SJSA1 (cell line): ENCODE data around the gene PNPLA1. TPM values are rescaled to one million over a fixed set of nuclear protein-coding genes. Genes with fewer than 3 reads are reported as not detected.

Experiments
- DNase-seq, 2 experiments: peaks; one replicate each; pipeline ENCODE4 v3.0.0-alpha.2; 2015 to 2020; ENCODE audit warnings: low spot score in 2 of 2, low read depth in 1 of 2
- H3K27ac ChIP-seq: fragments of 250-450 bp; sonication (Bioruptor Pico); 2 replicates; pipeline ENCODE4 v1.5.1; 2020; ENCODE audit warnings: mild to moderate bottlenecking, moderate library complexity
- H3K27me3 ChIP-seq: fragments of 250-450 bp; sonication (Bioruptor Pico); replicated peaks from 2 replicates; pipeline ENCODE4 v1.5.1; 2020; ENCODE audit warnings: mild to moderate bottlenecking, moderate library complexity
- H3K36me3 ChIP-seq: fragments of 250-450 bp; sonication (Bioruptor Pico); 2 replicates; pipeline ENCODE4 v1.5.1; 2020; ENCODE audit warnings: mild to moderate bottlenecking
- H3K4me1 ChIP-seq: fragments of 250-450 bp; sonication (Bioruptor Pico); replicated peaks from 2 replicates; pipeline ENCODE4 v1.6.1; 2021; ENCODE audit warnings: mild to moderate bottlenecking
- H3K4me3 ChIP-seq: fragments of 250-450 bp; sonication (Bioruptor Pico); 2 replicates; pipeline ENCODE4 v1.5.1; 2020; ENCODE audit warnings: mild to moderate bottlenecking
- H3K9me3 ChIP-seq: fragments of 250-450 bp; sonication (Bioruptor Pico); replicated peaks from 2 replicates; pipeline ENCODE4 v1.5.1; 2020; ENCODE audit warnings: mild to moderate bottlenecking
- total RNA-seq: library from RNA; depleted of rRNA; stranded (reverse); fragments of >200 nt; shearing (Covaris generic); gene quantifications from 2 replicates; pipeline ENCODE4 v1.2.3, GENCODE V29; 2014

PNPLA1 gene
- total RNA-seq, 1 experiment from 2014 or later, result not detected

DNA sequence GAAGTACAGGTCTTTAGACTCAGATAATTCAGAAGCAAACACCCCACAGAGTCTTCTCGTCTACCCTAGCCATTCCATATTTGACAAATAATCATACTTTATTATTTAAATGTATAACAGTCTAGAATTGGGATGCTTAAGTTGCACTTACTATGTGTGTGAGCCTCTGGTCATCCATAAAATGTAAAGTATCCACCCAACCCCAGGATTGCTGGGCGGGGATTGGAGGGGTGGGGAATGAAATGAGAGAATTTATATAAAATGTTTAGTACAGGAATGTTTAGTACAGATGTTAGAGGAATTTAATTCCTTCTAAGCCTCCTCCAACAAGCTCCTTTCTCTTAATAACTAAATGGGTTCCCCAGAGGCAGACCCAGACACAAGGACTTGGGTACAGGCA, 50.0 kb downstream of the PNPLA1 start:
- Histone ChIP-seq H3K9me3 (no peaks in the 10 kb centered on the region), H3K27me3 (0 out of 2 replicates have a peak, but pooled peaks cover 10% of the 10 kb centered on the region), H3K4me1 (no peaks in the 10 kb centered on the region), H3K4me3 (no peak overlapping the region), H3K27ac (no peak overlapping the region), H3K36me3 (no peaks in the 10 kb centered on the region)
- no peak for DNase-seq

DNA sequence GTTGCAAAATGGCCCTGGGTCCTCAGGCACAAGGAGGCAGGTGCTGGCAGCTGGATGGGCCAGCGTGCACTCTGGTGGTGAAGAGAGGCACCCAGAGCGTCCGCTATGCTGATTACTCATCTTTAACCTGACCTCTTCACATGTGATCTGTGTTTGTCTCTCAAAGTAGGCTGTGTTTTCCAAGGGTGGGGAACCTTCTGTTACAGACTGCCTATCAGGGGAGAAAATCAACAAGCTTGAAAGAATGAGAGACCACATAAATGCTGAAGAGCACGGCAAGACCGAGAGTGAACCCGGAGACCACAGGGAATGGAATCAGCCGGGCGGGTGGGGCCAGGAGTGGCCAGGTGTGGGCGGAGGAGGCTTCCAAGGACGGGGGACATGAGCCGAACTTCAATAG, 50.6 kb downstream of the PNPLA1 start:
- H3K9me3 ChIP-seq, result no peaks in the 10 kb centered on the region
- H3K36me3 ChIP-seq, result no peaks in the 10 kb centered on the region
- 0 out of 2 replicates have a peak, but pooled peaks cover 10% of the 10 kb centered on the region for H3K27me3 ChIP-seq
- DNase-seq, result no peak
- H3K4me1 ChIP-seq, result no peaks in the 10 kb centered on the region
- no peak overlapping the region for H3K4me3 ChIP-seq
- no peak overlapping the region for H3K27ac ChIP-seq

DNA sequence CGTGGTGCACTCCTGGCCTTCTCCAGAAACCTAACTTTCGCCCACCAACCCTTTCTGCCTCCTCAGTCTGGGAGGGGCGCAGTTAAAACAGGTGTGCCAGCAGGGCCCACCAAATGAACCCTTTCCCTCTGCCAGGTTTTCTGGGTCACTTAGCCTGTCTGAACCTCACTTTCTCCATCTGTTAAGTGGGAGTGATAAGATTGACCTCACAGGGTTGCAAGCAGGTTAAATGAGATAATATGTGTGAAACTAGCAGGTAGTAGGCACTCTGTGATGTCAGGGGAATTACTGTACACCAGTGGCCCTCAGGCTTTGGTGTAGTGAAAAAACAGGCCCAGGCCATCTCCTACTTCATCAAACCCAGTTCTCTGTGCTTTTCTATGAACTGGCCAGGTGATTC, 52.7 kb downstream of the PNPLA1 start:
- 0 out of 2 replicates have a peak, but pooled peaks cover 9% of the 10 kb centered on the region for H3K27me3 ChIP-seq
- DNase-seq, result no peak
- no peaks in the 10 kb centered on the region for H3K36me3 ChIP-seq
- H3K4me3 ChIP-seq, result no peak overlapping the region
- peaks cover 3% of the 10 kb centered on the region; the same call in 1 of the 2 replicates for H3K4me1 ChIP-seq
- H3K9me3 ChIP-seq, result no peaks in the 10 kb centered on the region
- no peak overlapping the region for H3K27ac ChIP-seq

- DNase-seq, result no peak
- no peaks in the 10 kb centered on the region for H3K36me3 ChIP-seq
- no peak overlapping the region for H3K27ac ChIP-seq
- no peaks in the 10 kb centered on the region for H3K9me3 ChIP-seq
- H3K4me3 ChIP-seq, result no peak overlapping the region
- H3K27me3 ChIP-seq, result 0 out of 2 replicates have a peak, but pooled peaks cover 4% of the 10 kb centered on the region
- peaks cover 3% of the 10 kb centered on the region; the same call in 1 of the 2 replicates for H3K4me1 ChIP-seq
Observed at GRCh38 chr6:36323062-36323461, 53.2 kb downstream of the PNPLA1 start.

DNA sequence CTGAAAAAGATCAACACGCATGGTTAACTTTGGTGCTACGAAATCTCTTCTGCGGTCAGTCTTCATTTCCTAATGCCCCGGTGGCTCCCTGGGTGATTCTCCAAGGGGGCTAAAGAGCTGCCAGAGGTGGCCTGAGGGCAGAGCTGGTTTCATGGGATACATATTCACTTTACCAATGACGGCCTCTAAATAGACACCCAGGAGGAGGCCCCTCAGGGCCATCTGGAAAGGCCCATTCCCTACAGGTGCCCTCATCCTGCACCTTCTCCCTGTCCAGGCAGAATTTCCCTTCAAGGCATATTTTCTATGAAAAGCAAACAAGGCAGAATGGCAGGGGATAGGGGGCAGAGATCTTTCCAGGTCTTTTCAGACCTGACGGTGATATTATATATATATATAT, 54.3 kb downstream of the PNPLA1 start:
- Histone ChIP-seq H3K36me3 (no peaks in the 10 kb centered on the region), H3K27me3 (no peaks in the 10 kb centered on the region), H3K27ac (no peak overlapping the region), H3K4me3 (no peak overlapping the region), H3K4me1 (peaks cover 3% of the 10 kb centered on the region; the same call in 1 of the 2 replicates), H3K9me3 (no peaks in the 10 kb centered on the region)
- no peak for DNase-seq

- H3K4me3 ChIP-seq, result no peak overlapping the region
- DNase-seq, result no peak
- peaks cover 3% of the 10 kb centered on the region; the same call in 1 of the 2 replicates for H3K4me1 ChIP-seq
- no peak overlapping the region for H3K27ac ChIP-seq
- no peaks in the 10 kb centered on the region for H3K9me3 ChIP-seq
- no peaks in the 10 kb centered on the region for H3K27me3 ChIP-seq
- no peaks in the 10 kb centered on the region for H3K36me3 ChIP-seq
Observed at GRCh38 chr6:36324715-36325114, 54.9 kb downstream of the PNPLA1 start.

DNA sequence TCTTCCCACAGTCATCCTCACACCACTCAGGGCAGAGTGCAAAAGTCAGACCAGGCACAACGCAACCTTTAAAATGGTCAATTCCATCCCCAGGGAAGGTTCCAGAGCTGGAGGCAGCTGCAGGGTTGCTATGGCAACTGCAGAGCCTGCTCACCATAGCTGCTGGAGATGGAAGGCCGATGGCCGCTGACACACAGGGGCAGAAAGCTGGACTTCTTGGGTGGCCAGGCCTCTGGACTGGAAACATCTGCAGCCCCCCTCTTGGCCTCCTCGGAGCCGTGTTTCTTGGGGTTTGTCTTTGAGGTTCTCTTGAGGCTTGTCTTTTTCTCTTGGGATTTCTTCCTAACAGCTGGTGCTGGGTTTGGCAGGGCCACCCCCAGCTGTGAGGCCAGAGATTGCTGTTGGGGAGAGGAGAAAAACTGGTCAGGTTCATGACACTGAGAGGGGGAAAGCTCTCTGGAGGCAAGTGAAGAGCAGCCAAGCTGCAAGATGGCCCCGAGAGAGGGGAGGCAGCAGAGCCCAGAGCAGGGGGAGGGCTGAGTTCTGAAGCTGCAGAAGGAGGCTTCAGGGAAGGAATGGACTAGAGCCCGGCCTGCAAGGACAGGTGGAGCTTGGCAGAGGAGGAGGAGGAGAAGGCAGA, 56.6 kb downstream of the PNPLA1 start:
- no peak for DNase-seq
- Histone ChIP-seq H3K4me1 (peaks cover 3% of the 10 kb centered on the region; the same call in 1 of the 2 replicates), H3K4me3 (no peak overlapping the region), H3K27ac (no peak overlapping the region), H3K27me3 (no peaks in the 10 kb centered on the region), H3K9me3 (no peaks in the 10 kb centered on the region), H3K36me3 (no peaks in the 10 kb centered on the region)

- H3K4me3 ChIP-seq, result no peak overlapping the region
- no peak for DNase-seq
- H3K4me1 ChIP-seq, result peaks cover 3% of the 10 kb centered on the region; the same call in 1 of the 2 replicates
- no peaks in the 10 kb centered on the region for H3K36me3 ChIP-seq
- no peaks in the 10 kb centered on the region for H3K27me3 ChIP-seq
- no peaks in the 10 kb centered on the region for H3K9me3 ChIP-seq
- H3K27ac ChIP-seq, result no peak overlapping the region
Observed at GRCh38 chr6:36327226-36327918, 57.5 kb downstream of the PNPLA1 start.

GRCh38 chr6:36327919-36328236, 58.0 kb downstream of the PNPLA1 start:
- Histone ChIP-seq H3K36me3 (no peaks in the 10 kb centered on the region), H3K27ac (no peak overlapping the region), H3K27me3 (no peaks in the 10 kb centered on the region), H3K4me3 (no peak overlapping the region), H3K9me3 (no peaks in the 10 kb centered on the region), H3K4me1 (peaks cover 3% of the 10 kb centered on the region; the same call in 1 of the 2 replicates)
- no peak for DNase-seq

DNA sequence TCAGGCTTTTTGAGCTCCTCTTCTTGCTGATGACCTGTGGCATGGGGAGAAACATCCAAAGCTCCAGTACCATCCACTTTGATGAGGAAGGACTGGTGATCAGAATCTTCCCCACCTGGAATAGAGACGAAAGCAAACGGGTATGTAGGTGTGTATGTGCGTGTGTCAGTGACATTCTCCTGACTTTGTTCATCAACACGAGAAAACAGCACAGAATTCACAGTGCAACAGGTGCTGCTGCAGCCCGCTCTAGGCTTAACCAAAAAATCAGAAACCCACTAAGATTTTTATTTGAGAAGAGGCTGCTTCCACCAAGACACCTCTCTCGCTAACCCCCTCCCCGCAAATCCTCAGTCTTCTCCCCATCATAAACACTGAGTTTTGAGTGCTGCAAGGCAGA, 58.7 kb downstream of the PNPLA1 start:
- DNase-seq, result no peak
- H3K27me3 ChIP-seq, result 0 out of 2 replicates have a peak, but pooled peaks cover 3% of the 10 kb centered on the region

DNA sequence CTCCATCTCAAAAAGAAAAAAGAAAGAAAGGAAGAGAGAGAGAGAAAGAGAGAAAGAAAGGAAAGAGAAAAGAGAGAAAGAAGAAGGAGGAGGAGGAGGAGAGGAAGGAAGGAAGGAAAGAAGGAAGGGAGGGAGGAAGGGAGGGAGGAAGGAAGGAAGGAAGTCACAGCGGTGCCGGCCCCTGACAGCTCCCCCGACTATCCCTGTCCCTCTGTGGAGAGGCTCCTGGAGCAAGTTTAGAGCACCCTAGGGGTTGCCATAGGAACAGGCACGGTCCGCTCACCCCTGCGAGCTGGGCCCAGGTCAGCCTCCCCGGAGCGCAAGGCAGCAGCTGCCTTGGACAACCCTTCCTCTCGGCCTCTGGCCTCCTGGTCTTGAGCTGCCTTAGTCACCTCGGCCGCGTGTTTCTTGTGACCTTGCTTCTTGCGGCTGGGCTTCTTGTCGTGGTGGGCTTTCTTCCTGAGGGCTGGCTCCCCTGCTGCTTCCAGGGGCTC, 60.0 kb downstream of the PNPLA1 start:
- no peaks in the 10 kb centered on the region for H3K36me3 ChIP-seq
- H3K4me3 ChIP-seq, result no peak overlapping the region
- no peak overlapping the region for H3K27ac ChIP-seq
- H3K27me3 ChIP-seq, result 0 out of 2 replicates have a peak, but pooled peaks cover 6% of the 10 kb centered on the region
- DNase-seq, result no peak
- no peaks in the 10 kb centered on the region for H3K9me3 ChIP-seq
- H3K4me1 ChIP-seq, result peaks cover 3% of the 10 kb centered on the region; the same call in 1 of the 2 replicates

More for the DNA sequence above, 58.7 kb downstream of the PNPLA1 start:
- H3K4me1 ChIP-seq, result peaks cover 3% of the 10 kb centered on the region; the same call in 1 of the 2 replicates
- no peaks in the 10 kb centered on the region for H3K36me3 ChIP-seq
- H3K4me3 ChIP-seq, result no peak overlapping the region
- H3K27ac ChIP-seq, result no peak overlapping the region
- H3K9me3 ChIP-seq, result no peaks in the 10 kb centered on the region

DNA sequence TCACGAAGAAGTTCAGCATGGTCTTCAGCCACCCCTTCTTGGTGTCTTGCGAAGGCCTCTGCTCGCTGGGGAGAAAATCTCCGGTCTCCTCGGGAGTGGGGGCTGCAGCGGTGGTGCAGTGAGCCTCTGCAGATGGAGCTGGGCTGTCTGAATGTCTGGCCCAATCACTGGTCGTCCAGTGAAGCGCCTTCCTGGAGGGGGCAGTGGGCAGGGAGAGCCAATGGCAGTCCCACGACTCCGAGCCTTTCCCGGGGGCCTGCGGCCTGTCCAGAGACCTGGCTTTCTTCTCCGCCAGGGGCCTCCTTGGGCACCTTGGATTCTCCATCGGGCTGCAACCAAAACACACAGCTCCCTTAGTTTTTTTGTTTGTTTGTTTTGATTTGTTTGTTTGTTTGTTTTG, 60.5 kb downstream of the PNPLA1 start:
- H3K9me3 ChIP-seq, result no peaks in the 10 kb centered on the region
- no peak overlapping the region for H3K27ac ChIP-seq
- H3K4me3 ChIP-seq, result no peak overlapping the region

DNA sequence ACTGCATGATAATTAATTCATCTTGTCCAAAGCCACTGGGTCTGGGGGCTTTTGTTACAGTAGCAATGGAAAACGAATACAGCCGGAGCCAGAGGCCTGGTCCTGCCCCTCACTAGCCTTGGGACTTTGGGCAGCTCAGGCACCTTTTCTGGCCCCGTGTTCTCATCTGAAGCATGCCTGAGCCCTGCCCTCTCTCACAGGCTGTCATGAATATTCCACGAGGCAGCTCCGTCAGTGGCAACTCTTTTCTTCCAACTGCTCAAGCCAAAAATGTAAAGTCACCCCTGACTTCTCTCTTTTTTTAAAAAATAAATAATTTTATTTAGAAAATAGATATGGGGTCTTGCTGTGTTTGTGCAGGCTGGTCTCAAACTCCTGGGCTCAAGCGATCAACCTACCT, 61.5 kb downstream of the PNPLA1 start:
- no peak overlapping the region for H3K27ac ChIP-seq
- H3K27me3 ChIP-seq, result 0 out of 2 replicates have a peak, but pooled peaks cover 9% of the 10 kb centered on the region
- H3K4me1 ChIP-seq, result peaks cover 3% of the 10 kb centered on the region; the same call in 1 of the 2 replicates
- H3K9me3 ChIP-seq, result no peaks in the 10 kb centered on the region
- no peaks in the 10 kb centered on the region for H3K36me3 ChIP-seq
- DNase-seq, result no peak
- no peak overlapping the region for H3K4me3 ChIP-seq

More for the DNA sequence above, 60.5 kb downstream of the PNPLA1 start:
- Histone ChIP-seq H3K4me1 (peaks cover 3% of the 10 kb centered on the region; the same call in 1 of the 2 replicates), H3K27me3 (0 out of 2 replicates have a peak, but pooled peaks cover 9% of the 10 kb centered on the region), H3K36me3 (no peaks in the 10 kb centered on the region)
- DNase-seq, result no peak
